ENCODE data around the gene SARS1. TPM values are rescaled to one million over a fixed set of nuclear protein-coding genes. Genes with fewer than 3 reads are reported as not detected.
"Not testable (repeated sequence)": the region's sequence is repeated elsewhere in the genome, so short reads cannot be mapped to it uniquely, and the experiment has no call there.

SARS1 gene
- total RNA-seq, 2 donors from 2014 or later: 131 to 132 TPM

DNA sequence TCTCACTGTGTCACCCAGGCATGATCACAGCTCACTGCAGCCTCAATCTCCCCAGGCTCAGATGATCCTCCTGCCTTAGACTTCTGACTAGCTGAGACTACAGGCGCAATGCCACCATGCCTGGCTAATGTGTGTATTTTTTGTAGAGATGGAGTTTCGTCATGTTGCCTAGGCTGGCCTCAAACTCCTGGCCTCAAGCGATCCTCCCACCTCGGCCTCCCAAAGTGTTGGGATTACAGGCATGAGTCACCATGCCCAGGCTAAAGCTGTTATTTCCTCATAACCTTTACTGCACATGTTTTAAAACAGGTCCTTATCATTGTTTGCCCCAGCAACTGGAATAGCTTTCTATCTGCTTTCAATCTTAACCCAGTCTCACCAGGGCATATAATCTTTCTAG is 2.9 kb downstream of the SARS1 start:
- DNase-seq (ENCODE audit: low spot score): no peak
- intact Hi-C loops (cut with DNase I): no loop called here

GRCh38 chr1:109218516-109218915 is 4.8 kb downstream of the SARS1 start:
- intact Hi-C loops (cut with DNase I): no loop called here
- DNase-seq (ENCODE audit: low spot score): no peak

DNA sequence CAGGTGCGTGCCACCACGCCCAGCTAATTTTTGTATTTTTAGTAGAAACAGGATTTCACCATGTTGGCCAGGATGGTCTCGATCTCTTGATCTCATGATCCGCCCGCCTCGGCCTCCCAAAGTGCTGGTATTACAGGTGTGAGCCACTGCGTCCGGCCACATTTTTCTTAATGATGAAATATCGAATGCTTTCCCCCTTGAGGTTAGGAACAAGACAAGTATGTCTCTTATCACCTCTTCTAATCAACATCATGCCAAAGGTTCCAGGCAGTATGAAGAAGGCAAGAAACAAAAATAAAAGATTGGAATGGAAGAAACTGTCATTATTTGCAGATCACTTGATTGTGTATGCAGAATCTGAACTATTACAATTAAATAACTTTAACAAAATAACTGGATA is 7.5 kb downstream of the SARS1 start:
- DNase-seq (ENCODE audit: low spot score); intact Hi-C loops (cut with DNase I): not testable (repeated sequence)

DNA sequence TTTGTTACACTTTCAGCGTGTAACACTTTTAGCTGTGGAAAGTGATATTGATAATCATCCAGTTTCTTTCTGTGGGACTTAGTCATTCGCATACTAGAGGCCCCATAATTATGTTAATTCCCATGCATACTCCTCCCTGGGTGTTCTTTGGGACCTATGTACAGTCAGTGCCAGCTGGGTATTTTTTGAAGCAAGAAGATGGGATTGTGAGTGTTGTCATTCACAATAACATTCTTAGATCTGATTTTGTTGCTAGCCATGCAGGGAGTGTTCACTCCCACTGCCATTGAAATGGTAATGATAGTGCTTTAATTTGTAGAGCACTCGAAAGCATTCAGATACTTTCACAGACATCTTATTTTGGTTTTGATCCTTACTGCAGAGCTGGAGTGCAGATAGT is 11.6 kb downstream of the SARS1 start:
- DNase-seq (ENCODE audit: low spot score): no peak
- intact Hi-C loops (cut with DNase I): no loop called here

GRCh38 chr1:109225711-109226445 is 12.2 kb downstream of the SARS1 start:
- no peak for DNase-seq (ENCODE audit: low spot score)
- intact Hi-C loops (cut with DNase I): no loop called here

GRCh38 chr1:109228167-109228566 is 14.4 kb downstream of the SARS1 start:
- no peak for DNase-seq (ENCODE audit: low spot score)
- intact Hi-C loops (cut with DNase I): no loop called here

GRCh38 chr1:109229531-109230127 is 15.9 kb downstream of the SARS1 start:
- DNase-seq (ENCODE audit: low spot score): no peak
- intact Hi-C loops (cut with DNase I): no loop called here

- no peak for DNase-seq (ENCODE audit: low spot score)
- intact Hi-C loops (cut with DNase I): no loop called here
Observed at GRCh38 chr1:109231066-109231465, 17.3 kb downstream of the SARS1 start.

DNA sequence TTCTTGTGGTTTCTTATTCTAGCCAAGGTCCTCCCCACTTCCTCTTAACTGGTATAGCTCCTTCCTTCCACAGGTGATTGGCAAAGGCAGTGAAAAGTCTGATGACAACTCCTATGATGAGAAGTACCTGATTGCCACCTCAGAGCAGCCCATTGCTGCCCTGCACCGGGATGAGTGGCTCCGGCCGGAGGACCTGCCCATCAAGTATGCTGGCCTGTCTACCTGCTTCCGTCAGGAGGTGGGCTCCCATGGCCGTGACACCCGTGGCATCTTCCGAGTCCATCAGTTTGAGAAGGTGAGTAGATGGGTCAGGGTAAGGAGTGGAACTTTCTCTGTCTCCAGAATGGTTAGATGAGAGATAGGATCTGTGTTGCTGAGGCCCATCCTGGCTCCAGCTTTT is 21.4 kb downstream of the SARS1 start:
- no peak for DNase-seq (ENCODE audit: low spot score)
- intact Hi-C loops (cut with DNase I): loop anchor here in 1 of 2 donors (5.0 kb wide), 1 partner anchor 552 kb away; no protein-coding TSS in a partner anchor

DNA sequence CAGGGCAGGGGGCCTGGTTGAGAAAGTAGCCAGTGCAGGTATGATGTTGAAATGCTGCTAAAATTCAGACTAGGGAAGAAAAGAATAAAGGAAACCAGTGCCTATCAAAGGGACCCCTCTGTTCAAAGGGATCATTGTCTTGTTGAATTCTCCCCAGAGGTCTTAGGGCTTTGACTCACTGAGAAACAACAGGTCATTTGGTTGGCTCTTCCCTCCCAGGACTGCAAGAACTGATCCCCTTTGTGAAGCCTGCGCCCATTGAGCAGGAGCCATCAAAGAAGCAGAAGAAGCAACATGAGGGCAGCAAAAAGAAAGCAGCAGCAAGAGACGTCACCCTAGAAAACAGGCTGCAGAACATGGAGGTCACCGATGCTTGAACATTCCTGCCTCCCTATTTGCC is 23.8 kb downstream of the SARS1 start:
- no peak for DNase-seq (ENCODE audit: low spot score)
- intact Hi-C loops (cut with DNase I): loop anchor here in 1 of 2 donors (5.0 kb wide), 1 partner anchor 550 kb away; no protein-coding TSS in a partner anchor

- no peak for DNase-seq (ENCODE audit: low spot score)
- intact Hi-C loops (cut with DNase I): loop anchor here in 1 of 2 donors (5.0 kb wide), 1 partner anchor 549 kb away; no protein-coding TSS in a partner anchor
Observed at GRCh38 chr1:109238382-109238781, 24.7 kb downstream of the SARS1 start.

DNA sequence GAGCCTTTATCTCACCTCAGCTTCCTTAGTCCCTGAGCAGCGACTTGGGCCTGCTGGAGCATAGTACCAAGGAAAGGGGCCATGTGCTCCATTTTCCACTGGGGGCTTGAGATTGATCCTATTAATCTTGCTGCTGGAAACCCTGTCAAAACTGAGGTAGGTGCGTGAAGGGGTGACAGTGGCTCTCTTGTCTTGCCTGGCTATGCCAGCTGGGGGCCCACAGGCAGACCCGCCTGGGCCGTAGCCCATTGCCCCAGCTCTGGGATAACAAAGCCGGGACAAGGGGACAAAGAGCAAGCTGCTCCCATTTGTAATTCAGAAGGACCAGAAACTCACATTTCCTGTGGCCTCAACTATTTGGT is 25.3 kb downstream of the SARS1 start:
- intact Hi-C loops (cut with DNase I): loop anchor here in 1 of 2 donors (5.0 kb wide), 1 partner anchor 548 kb away; no protein-coding TSS in a partner anchor
- no peak for DNase-seq (ENCODE audit: low spot score)

GRCh38 chr1:109239409-109240068 is 25.8 kb downstream of the SARS1 start:
- DNase-seq (ENCODE audit: low spot score): no peak
- intact Hi-C loops (cut with DNase I): loop anchor here in 1 of 2 donors (5.0 kb wide), 1 partner anchor 548 kb away; no protein-coding TSS in a partner anchor

DNA sequence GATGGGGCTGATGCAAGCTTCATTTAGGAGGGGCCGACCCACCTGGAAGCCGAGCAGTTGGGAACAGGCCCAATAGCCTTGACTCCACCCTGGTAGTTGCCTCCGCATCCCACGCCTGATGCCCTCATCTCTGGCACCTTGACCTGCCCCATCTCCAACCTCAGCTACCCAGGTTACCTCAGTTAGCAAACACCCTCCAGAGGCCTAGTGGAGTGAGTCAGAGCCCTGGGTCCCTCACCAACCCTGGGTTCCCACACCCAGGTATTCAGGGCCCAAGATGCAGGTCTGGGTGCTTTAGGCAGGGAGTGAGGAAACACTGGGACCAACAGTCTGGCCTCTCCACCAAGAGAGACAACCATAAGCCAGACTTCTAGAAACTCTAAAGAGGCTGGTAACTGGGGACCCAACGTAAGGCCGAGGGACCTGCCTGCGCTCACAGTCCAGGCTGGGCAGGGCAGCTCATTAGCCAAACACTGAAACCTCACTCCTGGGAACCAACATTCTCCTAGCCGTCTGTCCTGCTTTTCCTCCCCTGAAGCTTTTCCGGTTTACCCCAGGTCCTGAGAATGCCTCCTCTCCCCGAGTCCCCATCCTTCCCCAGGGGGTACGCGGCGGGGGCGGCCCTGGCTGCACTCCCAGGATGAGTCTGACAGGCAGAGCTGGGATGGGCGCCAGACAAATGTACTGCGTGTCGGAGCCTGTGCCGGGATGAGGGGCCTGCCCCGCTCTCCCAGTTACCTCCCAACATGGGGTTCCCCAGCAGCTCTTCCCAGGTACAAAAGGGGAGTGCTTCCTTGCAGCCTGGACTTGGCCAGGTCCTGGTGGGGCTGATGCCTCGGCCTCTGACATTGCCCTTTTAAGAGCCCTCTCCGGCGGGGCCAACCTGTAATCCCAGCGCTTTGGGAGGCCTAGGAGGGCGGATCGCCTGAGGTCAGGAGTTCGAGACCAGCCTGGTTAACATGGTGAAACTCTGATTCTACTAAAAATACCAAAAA is 26.7 kb downstream of the SARS1 start:
- peak; percentile 93 for DNase-seq (ENCODE audit: low spot score)
- intact Hi-C loops (cut with DNase I): no loop called here

- no peak for DNase-seq (ENCODE audit: low spot score)
- intact Hi-C loops (cut with DNase I): no loop called here
Observed at GRCh38 chr1:109241344-109241743, 27.6 kb downstream of the SARS1 start.

GRCh38 chr1:109241841-109242345 is 28.2 kb downstream of the SARS1 start:
- intact Hi-C loops (cut with DNase I): no loop called here
- DNase-seq (ENCODE audit: low spot score): no peak

GRCh38 chr1:109242387-109242786 is 28.7 kb downstream of the SARS1 start:
- no peak for DNase-seq (ENCODE audit: low spot score)
- intact Hi-C loops (cut with DNase I): no loop called here

GRCh38 chr1:109243221-109243620 is 29.5 kb downstream of the SARS1 start:
- no peak for DNase-seq (ENCODE audit: low spot score)
- intact Hi-C loops (cut with DNase I): no loop called here
